ENCODE results near the gene IL26.

Gene IL26

GRCh38 chr12:68259318-68259940 lies 33.8 kb upstream of the IL26 start:
- Histone ChIP-seq H3K9me3 (replicated peaks in 1 of 2; ENCODE audit: control insufficient read depth in 2 of 2, insufficient read depth in 1 of 2, low read depth in 1 of 2, low read length in 2 of 2) (no peaks in the 10 kb centered on the region), H3K23ac (ENCODE audit: low read depth, low read length, poor library complexity) (no peak overlapping the region), H3K4me3 (ENCODE audit: low read length in 2 of 2) (no peak overlapping the region), H4K91ac (ENCODE audit: low read depth, low read length, poor library complexity) (no peak overlapping the region), H2AK5ac (ENCODE audit: low read depth, low read length) (no peak overlapping the region), H2BK5ac (ENCODE audit: low read length) (no peak overlapping the region), H2BK120ac (ENCODE audit: low read depth, low read length) (no peak overlapping the region), H2BK15ac (ENCODE audit: low read length) (no peak overlapping the region), H2BK12ac (ENCODE audit: low read length) (no peak overlapping the region), H3K18ac (ENCODE audit: low read length) (no peak overlapping the region), H2AFZ (ENCODE audit: low read length) (no peak overlapping the region), H3K27ac (replicated peaks; ENCODE audit: low read length) (no peak overlapping the region), H3K14ac (ENCODE audit: low read length) (no peak overlapping the region), H3K4ac (ENCODE audit: low read length) (no peak overlapping the region), H3K4me1 (ENCODE audit: control insufficient read depth in 2 of 2, insufficient read depth in 1 of 2, low read depth in 1 of 2, low read length in 2 of 2) (peaks cover 0 to 1% of the 10 kb centered on the region in 2 donors), H4K8ac (ENCODE audit: low read depth, low read length) (no peak overlapping the region), H3K4me2 (ENCODE audit: insufficient read depth, low read length, poor library complexity, severe bottlenecking) (no peak overlapping the region), H3K36me3 (replicated peaks in 1 of 2; ENCODE audit: control insufficient read depth in 2 of 2, insufficient read depth in 2 of 2, low read length in 2 of 2) (no peaks in the 10 kb centered on the region), H3K79me1 (ENCODE audit: low read depth, low read length) (no peaks in the 10 kb centered on the region), H3K27me3 (ENCODE audit: control insufficient read depth in 3 of 3, insufficient read depth in 3 of 3, low read depth in 1 of 3, low read length in 3 of 3) (peaks cover 0 to 3% (median 0%) of the 10 kb centered on the region in 3 experiments), H3K9ac (ENCODE audit: low read depth, low read length, poor library complexity) (no peak overlapping the region)
- no peak for DNase-seq (ENCODE audit: low spot score)
- WGBS, 2 donors (ENCODE audit: extremely low coverage in 2 of 2, insufficient read length in 2 of 2, insufficient replicate concordance in 1 of 2), result no CpG with 5 or more reads among the region's 3 CpGs

- Histone ChIP-seq H3K27ac (replicated peaks; ENCODE audit: low read length) (no peak within 1 kb of the TSS), H3K9ac (ENCODE audit: low read depth, low read length, poor library complexity) (no peak within 1 kb of the TSS), H2AK5ac (ENCODE audit: low read depth, low read length) (no peak within 1 kb of the TSS), H2BK5ac (ENCODE audit: low read length) (no peak within 1 kb of the TSS), H2AFZ (ENCODE audit: low read length) (no peak within 1 kb of the TSS), H3K4me2 (ENCODE audit: insufficient read depth, low read length, poor library complexity, severe bottlenecking) (no peak within 1 kb of the TSS), H3K4me1 (ENCODE audit: control insufficient read depth in 2 of 2, insufficient read depth in 1 of 2, low read depth in 1 of 2, low read length in 2 of 2) (peaks cover 1 to 2% of the 10 kb centered on the region in 2 donors), H2BK120ac (ENCODE audit: low read depth, low read length) (no peak within 1 kb of the TSS), H4K91ac (ENCODE audit: low read depth, low read length, poor library complexity) (no peak within 1 kb of the TSS), H3K14ac (ENCODE audit: low read length) (no peak within 1 kb of the TSS), H4K8ac (ENCODE audit: low read depth, low read length) (no peak within 1 kb of the TSS), H3K9me3 (replicated peaks in 1 of 2; ENCODE audit: control insufficient read depth in 2 of 2, insufficient read depth in 1 of 2, low read depth in 1 of 2, low read length in 2 of 2) (peaks cover 0 to 2% of the 10 kb centered on the region in 2 donors), H3K23ac (ENCODE audit: low read depth, low read length, poor library complexity) (peak within 1 kb of the TSS; percentile 19), H3K79me1 (ENCODE audit: low read depth, low read length) (no peaks in the 10 kb centered on the region), H2BK15ac (ENCODE audit: low read length) (no peak within 1 kb of the TSS), H3K27me3 (ENCODE audit: control insufficient read depth in 3 of 3, insufficient read depth in 3 of 3, low read depth in 1 of 3, low read length in 3 of 3) (peaks cover 0 to 1% (median 0%) of the 10 kb centered on the region in 3 experiments), H3K36me3 (replicated peaks in 1 of 2; ENCODE audit: control insufficient read depth in 2 of 2, insufficient read depth in 2 of 2, low read length in 2 of 2) (no peaks in the 10 kb centered on the region), H3K18ac (ENCODE audit: low read length) (no peak within 1 kb of the TSS), H2BK12ac (ENCODE audit: low read length) (no peak within 1 kb of the TSS), H3K4me3 (ENCODE audit: low read length in 2 of 2) (no peak within 1 kb of the TSS), H3K4ac (ENCODE audit: low read length) (no peak within 1 kb of the TSS)
- WGBS, 2 donors (ENCODE audit: extremely low coverage in 2 of 2, insufficient read length in 2 of 2, insufficient replicate concordance in 1 of 2), result no CpG with 5 or more reads among the region's 7 CpGs
- DNase-seq (ENCODE audit: low spot score), result no peak
Measured at GRCh38 chr12:68253504-68253903, 27.9 kb upstream of the IL26 start, which contains the start of gene IL22. IL22 (minus strand) TSS chr12:68253604; CDS start chr12:68253448, 156 bp downstream.

GRCh38 chr12:68252077-68252476 lies 26.5 kb upstream of the IL26 start:
- H3K27ac ChIP-seq (replicated peaks; ENCODE audit: low read length), result no peak overlapping the region
- H3K14ac ChIP-seq (ENCODE audit: low read length), result no peak overlapping the region
- H3K36me3 ChIP-seq (replicated peaks in 1 of 2; ENCODE audit: control insufficient read depth in 2 of 2, insufficient read depth in 2 of 2, low read length in 2 of 2), result no peaks in the 10 kb centered on the region
- peaks cover 0 to 2% of the 10 kb centered on the region in 2 donors for H3K9me3 ChIP-seq (replicated peaks in 1 of 2; ENCODE audit: control insufficient read depth in 2 of 2, insufficient read depth in 1 of 2, low read depth in 1 of 2, low read length in 2 of 2)
- H2BK120ac ChIP-seq (ENCODE audit: low read depth, low read length), result no peak overlapping the region
- no peak overlapping the region for H4K91ac ChIP-seq (ENCODE audit: low read depth, low read length, poor library complexity)
- peaks cover 1 to 2% of the 10 kb centered on the region in 2 donors for H3K4me1 ChIP-seq (ENCODE audit: control insufficient read depth in 2 of 2, insufficient read depth in 1 of 2, low read depth in 1 of 2, low read length in 2 of 2)
- H2BK15ac ChIP-seq (ENCODE audit: low read length), result no peak overlapping the region
- no peak overlapping the region for H3K4me3 ChIP-seq (ENCODE audit: low read length in 2 of 2)
- no peak overlapping the region for H4K8ac ChIP-seq (ENCODE audit: low read depth, low read length)
- no peak overlapping the region for H3K9ac ChIP-seq (ENCODE audit: low read depth, low read length, poor library complexity)
- H3K4ac ChIP-seq (ENCODE audit: low read length), result no peak overlapping the region
- peak overlapping the region; percentile 19 for H3K23ac ChIP-seq (ENCODE audit: low read depth, low read length, poor library complexity)
- H3K27me3 ChIP-seq (ENCODE audit: control insufficient read depth in 3 of 3, insufficient read depth in 3 of 3, low read depth in 1 of 3, low read length in 3 of 3), result peaks cover 0 to 1% (median 0%) of the 10 kb centered on the region in 3 experiments
- H2AFZ ChIP-seq (ENCODE audit: low read length), result no peak overlapping the region
- no CpG with 5 or more reads among the region's 5 CpGs for WGBS, 2 donors (ENCODE audit: extremely low coverage in 2 of 2, insufficient read length in 2 of 2, insufficient replicate concordance in 1 of 2)
- DNase-seq (ENCODE audit: low spot score), result no peak
- no peak overlapping the region for H3K18ac ChIP-seq (ENCODE audit: low read length)
- no peak overlapping the region for H2BK5ac ChIP-seq (ENCODE audit: low read length)
- H2AK5ac ChIP-seq (ENCODE audit: low read depth, low read length), result no peak overlapping the region
- no peak overlapping the region for H3K4me2 ChIP-seq (ENCODE audit: insufficient read depth, low read length, poor library complexity, severe bottlenecking)
- H2BK12ac ChIP-seq (ENCODE audit: low read length), result no peak overlapping the region
- no peaks in the 10 kb centered on the region for H3K79me1 ChIP-seq (ENCODE audit: low read depth, low read length)

GRCh38 chr12:68250454-68250853 lies 24.8 kb upstream of the IL26 start:
- Histone ChIP-seq H3K14ac (ENCODE audit: low read length) (no peak overlapping the region), H2BK120ac (ENCODE audit: low read depth, low read length) (no peak overlapping the region), H3K36me3 (replicated peaks in 1 of 2; ENCODE audit: control insufficient read depth in 2 of 2, insufficient read depth in 2 of 2, low read length in 2 of 2) (no peaks in the 10 kb centered on the region), H3K27ac (replicated peaks; ENCODE audit: low read length) (no peak overlapping the region), H2BK5ac (ENCODE audit: low read length) (no peak overlapping the region), H3K23ac (ENCODE audit: low read depth, low read length, poor library complexity) (no peak overlapping the region), H3K27me3 (ENCODE audit: control insufficient read depth in 3 of 3, insufficient read depth in 3 of 3, low read depth in 1 of 3, low read length in 3 of 3) (peaks cover 0 to 1% (median 0%) of the 10 kb centered on the region in 3 experiments), H2BK12ac (ENCODE audit: low read length) (no peak overlapping the region), H3K4me2 (ENCODE audit: insufficient read depth, low read length, poor library complexity, severe bottlenecking) (no peak overlapping the region), H3K18ac (ENCODE audit: low read length) (no peak overlapping the region), H2AK5ac (ENCODE audit: low read depth, low read length) (no peak overlapping the region), H3K9me3 (replicated peaks in 1 of 2; ENCODE audit: control insufficient read depth in 2 of 2, insufficient read depth in 1 of 2, low read depth in 1 of 2, low read length in 2 of 2) (peaks cover 0 to 6% of the 10 kb centered on the region in 2 donors), H3K79me1 (ENCODE audit: low read depth, low read length) (no peaks in the 10 kb centered on the region), H3K4me1 (ENCODE audit: control insufficient read depth in 2 of 2, insufficient read depth in 1 of 2, low read depth in 1 of 2, low read length in 2 of 2) (peaks cover 3 to 8% of the 10 kb centered on the region in 2 donors), H3K4me3 (ENCODE audit: low read length in 2 of 2) (no peak overlapping the region), H4K8ac (ENCODE audit: low read depth, low read length) (no peak overlapping the region), H2AFZ (ENCODE audit: low read length) (no peak overlapping the region), H3K9ac (ENCODE audit: low read depth, low read length, poor library complexity) (no peak overlapping the region), H3K4ac (ENCODE audit: low read length) (no peak overlapping the region), H4K91ac (ENCODE audit: low read depth, low read length, poor library complexity) (no peak overlapping the region), H2BK15ac (ENCODE audit: low read length) (no peak overlapping the region)
- peak; percentile 24 for DNase-seq (ENCODE audit: low spot score)
- WGBS, 2 donors (ENCODE audit: extremely low coverage in 2 of 2, insufficient read length in 2 of 2, insufficient replicate concordance in 1 of 2), result no CpG with 5 or more reads among the region's 3 CpGs

All from neuronal stem cell (in vitro differentiated cells).